Stimulated activated CD8-positive, alpha-beta memory T cell treated with anti-CD3 and anti-CD28 coated beads, Interleukin-12 subunit alpha, Interleukin-12 subunit beta, amount 100 ng/mL, for 4 hours (primary cell): Measurements from ENCODE around the gene AGBL5.
A peak's percentile ranks its signal among the peaks of the same experiment; 100 is the strongest.

ENCODE experiments used
- DNase-seq: peaks from one replicate; pipeline ENCODE4 v3.0.0-alpha.2; 2020; ENCODE audit warnings: low read depth

AGBL5 gene

GRCh38 chr2:27024812-27025211, 26.7 kb upstream of the AGBL5 start:
- no peak for DNase-seq

DNA sequence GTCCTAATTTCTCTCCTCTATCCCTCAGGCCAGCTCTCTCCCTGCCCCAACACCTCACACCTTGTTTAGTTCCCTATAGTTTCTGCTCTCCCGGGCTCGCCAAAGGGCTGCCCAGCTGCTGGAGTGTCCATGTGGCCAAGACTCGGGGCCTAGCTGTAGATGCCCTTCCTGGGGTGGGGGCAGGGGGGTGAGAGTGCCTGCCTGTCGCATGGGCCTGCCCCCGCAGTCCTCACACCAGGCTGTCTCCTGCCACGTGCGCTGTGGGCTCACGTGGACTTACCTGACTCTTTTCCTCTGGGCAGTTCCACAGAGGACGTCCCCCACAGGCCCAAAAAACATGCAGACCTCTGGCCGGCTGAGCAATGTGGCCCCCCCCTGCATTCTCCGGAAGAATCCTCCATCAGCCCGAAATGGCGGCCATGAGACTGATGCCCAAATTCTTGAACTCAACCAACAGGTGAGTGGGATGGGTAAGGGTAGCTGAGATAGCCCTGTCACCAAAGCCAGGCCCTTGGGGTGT, 26.1 kb upstream of the AGBL5 start:
- no peak for DNase-seq

DNA sequence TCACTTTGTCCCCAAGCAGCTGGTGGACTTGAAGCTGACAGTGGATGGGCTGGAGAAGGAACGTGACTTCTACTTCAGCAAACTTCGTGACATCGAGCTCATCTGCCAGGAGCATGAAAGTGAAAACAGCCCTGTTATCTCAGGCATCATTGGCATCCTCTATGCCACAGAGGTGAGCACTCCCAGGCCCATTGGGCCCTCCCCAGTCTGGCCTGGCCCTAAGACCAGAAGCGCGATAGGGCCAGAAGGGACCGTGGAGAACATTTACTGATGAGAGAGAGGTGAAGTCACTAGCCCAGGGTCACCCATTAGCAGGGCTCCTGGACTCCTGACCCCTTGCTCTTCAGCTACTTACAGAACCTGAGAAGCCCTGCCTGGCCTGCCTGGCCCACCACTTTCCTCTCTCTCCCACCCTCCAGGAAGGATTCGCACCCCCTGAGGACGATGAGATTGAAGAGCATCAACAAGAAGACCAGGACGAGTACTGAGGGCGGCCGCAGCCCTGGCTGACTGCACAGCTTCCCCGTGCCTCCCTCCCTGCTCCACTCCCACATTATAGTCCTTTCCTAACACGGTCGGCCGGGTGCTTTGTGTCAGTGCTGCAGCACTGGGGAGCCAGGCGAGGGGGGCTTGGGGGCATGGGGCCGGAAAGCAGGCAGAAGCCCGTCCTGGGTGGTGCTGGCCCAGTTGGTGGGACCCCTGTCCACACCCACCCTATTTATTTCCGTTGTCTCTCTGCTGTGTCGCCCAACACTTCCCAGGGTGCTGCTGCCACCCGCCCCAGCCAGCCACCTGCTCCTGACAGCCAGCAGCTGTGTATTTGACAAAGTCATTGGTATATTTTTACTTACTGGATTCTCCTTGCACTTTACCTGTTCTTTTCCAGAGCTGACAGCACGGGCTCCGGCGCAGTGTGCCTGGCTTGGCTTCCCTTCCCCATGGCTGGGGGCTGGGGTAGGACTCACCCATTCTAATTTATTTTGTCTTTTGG, 25.3 kb upstream of the AGBL5 start:
- no peak for DNase-seq

DNA sequence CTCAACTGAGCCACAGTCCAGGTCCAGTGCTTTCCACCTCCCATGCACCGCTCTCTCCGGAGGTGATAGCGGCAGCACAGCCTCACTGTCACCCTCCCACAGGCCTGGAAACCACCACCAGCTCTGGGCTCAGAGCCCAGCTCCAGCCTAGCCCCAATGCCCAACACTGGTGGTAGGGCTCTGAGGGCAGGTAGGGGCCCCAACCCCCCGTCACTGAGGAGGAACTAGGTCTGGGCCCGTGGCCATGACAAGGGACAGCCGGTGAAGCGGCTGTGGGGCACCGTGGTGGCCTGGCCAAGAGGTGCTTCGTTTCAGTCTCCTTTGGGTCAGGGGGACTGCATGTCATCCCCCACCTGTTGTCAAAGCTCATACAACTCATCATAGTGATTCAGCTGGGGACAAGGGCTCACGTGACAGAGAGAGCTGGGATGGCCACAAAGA, 24.2 kb upstream of the AGBL5 start:
- DNase-seq: no peak

DNA sequence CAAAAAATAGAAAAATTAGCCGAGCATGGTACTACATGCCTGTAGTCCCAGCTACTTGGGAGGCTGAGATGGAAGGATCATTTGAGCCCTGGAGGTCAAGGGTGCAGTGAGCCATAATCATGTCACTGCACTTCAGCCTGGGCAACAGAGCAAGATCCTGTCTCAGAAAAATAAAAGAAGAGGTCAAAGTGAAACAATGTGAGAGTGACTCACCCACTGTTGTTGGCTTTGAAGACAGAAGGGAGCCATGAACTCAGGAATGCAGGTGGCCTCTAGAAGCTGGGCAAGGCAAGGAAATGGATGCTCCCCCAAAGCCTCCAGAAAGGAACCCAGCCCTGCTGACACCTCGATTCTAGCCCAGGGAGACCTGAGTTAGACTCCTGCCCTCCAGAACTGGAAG, 22.4 kb upstream of the AGBL5 start:
- no peak for DNase-seq

GRCh38 chr2:27032495-27033252, 18.8 kb upstream of the AGBL5 start, which contains the start of gene TMEM214:
TMEM214 (plus strand) TSS chr2:27032965; CDS start chr2:27033016, 51 bp downstream.
- peak; percentile 69 for DNase-seq

DNA sequence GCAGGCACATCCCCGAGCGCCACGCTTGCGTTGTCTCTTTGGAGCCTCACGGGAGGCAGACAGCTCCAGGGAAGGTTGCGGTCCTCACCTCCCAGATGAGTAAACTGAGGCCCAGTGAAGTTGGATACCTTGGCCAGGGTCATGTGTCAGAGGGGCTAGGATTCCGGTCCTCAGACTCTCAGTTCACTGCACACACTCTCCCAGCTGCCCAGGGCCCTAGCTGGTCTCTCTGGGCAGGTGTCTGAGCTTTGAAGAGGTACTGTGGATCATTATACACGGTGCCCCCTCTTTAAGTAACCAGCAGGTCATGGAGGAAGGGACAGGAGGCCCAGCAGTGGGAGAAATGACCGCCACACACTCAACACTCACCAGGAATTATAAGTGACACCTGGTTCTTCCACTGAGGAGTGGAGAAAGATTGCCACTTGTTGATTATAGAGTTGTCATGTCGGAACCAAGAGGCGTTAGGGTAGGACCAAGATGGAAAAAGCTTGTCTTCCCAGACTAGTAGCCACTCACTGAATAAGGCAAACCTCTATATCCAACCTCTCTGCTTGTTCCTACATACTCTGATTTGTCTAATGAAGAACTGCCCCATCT, 18.1 kb upstream of the AGBL5 start:
- DNase-seq: no peak

DNA sequence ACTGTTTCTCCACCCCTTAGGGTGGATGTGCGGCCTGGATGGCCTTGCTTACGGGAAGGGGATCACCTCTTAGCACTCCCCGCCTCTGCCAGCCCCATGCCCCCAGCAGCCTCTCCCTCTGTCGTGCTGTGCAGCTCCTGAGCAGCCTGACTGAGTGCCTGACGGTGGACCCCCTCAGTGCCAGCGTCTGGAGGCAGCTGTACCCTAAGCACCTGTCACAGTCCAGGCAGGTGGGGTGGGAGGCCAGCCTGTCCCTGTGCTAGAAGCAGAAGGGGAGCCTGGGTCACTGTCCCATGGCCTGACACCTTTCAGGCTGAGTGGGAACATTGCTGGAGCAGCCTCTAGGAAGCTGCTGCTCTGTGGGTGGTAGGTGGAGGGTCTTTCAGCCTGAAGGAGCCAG, 13.5 kb upstream of the AGBL5 start:
- no peak for DNase-seq

DNA sequence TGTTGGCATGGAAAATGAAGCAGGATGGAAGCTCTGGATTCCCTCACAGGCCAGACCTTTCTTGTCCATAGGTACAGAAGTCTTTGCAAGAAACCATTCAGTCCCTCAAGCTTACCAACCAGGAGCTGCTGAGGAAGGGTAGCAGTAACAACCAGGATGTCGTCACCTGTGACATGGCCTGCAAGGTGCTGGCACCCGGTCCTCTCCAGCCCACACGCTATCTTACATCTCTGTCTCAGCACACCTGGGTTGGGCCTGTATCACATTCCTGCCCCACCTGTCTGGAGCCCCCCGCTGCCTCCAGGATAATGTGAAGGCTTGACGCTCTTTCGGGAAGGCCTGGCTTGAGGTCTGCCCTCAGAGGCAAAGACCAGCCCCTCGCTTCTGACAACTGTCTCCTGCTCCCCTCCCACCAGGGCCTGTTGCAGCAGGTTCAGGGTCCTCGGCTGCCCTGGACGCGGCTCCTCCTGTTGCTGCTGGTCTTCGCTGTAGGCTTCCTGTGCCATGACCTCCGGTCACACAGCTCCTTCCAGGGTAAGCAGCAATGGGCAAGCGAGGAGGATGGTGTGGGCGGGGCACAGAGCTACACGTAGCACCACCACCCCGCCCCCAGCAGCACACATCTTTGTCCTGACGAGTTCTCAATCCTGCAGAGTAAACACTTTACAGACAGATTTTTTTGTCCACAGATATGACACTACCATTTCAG, 12.7 kb upstream of the AGBL5 start:
- DNase-seq: no peak

GRCh38 chr2:27039426-27039825, 12.0 kb upstream of the AGBL5 start:
- no peak for DNase-seq

- DNase-seq: no peak
Observed at GRCh38 chr2:27039871-27040270, 11.6 kb upstream of the AGBL5 start.

DNA sequence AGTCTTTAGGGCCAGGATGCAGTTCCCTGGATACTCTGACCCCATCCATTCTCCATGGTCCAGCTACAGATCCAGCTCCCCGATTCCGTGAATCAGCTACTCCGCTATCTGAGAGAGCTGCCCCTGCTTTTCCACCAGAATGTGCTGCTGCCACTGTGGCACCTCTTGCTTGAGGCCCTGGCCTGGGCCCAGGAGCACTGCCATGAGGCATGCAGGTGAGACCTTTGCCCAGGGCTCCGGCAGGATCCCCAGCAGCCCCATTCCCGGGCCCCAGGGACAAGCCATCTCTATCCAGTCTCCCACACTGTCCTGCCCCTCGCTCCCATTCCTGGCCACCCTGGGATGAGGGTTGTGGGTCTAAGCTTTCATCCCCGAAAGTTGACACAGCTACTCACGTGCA, 11.2 kb upstream of the AGBL5 start:
- no peak for DNase-seq

GRCh38 chr2:27041752-27042151, 9.7 kb upstream of the AGBL5 start:
- no peak for DNase-seq

GRCh38 chr2:27042159-27042661, 9.3 kb upstream of the AGBL5 start:
- DNase-seq: no peak

DNA sequence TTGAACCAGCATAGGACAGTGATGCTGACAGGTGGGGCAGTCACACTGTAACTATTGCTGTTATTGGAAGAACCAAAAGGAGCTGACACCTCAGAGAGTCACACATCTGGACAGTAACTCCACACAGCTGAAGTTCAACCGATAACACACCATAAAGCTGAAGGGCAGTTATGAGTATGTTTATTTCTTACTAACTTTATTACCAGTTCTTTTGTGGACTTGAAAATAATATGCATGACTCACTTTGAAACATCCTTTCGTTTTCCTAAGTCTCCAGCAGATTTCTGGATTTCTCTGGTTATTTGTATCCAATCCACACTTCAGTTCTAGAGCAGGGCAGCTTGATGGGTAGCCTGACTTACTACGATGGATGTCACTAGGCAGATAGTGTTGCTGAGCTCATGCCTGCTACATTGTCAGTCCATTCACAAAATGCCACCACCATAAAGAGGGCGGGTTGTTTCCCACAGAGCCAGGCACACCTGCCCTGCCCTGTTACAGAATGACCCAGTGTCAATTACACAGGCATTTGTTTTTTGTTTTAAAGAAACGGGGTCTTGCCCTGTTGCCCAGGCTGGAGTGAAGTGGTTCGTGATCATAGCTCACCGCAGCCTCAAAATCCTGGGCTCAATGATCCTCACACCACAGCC, 8.4 kb upstream of the AGBL5 start:
- no peak for DNase-seq

GRCh38 chr2:27049422-27050280, 1.8 kb upstream of the AGBL5 start:
- peak; percentile 59 for DNase-seq

GRCh38 chr2:27050281-27050995, 1.0 kb upstream of the AGBL5 start:
- DNase-seq: peak; percentile 79

GRCh38 chr2:27051902-27052645, 606 bp downstream of the AGBL5 start:
- DNase-seq: no peak

- no peak for DNase-seq
Observed at GRCh38 chr2:27053321-27053720, 1.9 kb downstream of the AGBL5 start.
